NOMO-1 treated with DMSO at 0.1 percent for 48 hours (cell line): ENCODE data around the gene NRXN3.

Experiments
- DNase-seq: peaks from one replicate; lab custom pipeline; 2025; ENCODE audit not compliant: unreplicated experiment; lab: John Stamatoyannopoulos, UW

The NRXN3 gene

DNA sequence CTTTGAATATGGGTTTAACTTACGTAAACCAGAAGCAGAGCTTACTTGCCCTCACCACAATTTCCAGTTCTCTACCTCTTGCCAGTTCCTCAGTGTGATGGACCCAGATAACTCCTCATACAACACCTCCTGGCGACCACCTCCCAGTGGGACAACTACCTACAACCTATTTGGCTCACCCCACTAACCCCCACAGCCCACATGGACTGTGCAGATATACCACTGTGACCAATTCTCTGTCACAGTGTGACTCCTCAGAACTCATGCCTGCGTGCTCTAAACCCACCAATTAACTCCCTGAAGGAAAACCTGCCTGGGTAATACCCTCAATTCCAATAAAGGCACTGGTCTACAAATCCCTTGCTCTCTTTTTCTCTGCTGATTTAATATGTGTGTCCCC, 1729.4 kb downstream of the NRXN3 start:
- DNase-seq = no peak

DNA sequence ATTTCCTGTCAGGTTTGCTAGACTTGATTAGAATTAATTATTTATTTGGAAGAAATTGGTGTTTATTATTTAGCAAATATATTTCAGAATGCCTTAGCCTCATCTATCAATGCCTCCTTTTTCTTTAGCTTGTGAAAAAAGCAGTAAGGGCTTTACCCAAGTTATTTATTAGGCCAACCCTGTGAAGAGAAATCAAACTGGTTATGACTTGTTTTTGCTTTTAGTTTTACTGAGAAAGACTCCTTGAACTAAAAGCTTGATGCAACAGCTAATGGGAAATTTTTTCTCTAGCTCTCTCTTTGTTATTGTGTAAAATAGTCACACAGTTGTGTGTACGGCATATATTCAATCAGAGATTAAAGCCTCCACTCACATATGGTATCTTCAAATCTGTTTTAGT, 1734.3 kb downstream of the NRXN3 start:
- DNase-seq = no peak

DNA sequence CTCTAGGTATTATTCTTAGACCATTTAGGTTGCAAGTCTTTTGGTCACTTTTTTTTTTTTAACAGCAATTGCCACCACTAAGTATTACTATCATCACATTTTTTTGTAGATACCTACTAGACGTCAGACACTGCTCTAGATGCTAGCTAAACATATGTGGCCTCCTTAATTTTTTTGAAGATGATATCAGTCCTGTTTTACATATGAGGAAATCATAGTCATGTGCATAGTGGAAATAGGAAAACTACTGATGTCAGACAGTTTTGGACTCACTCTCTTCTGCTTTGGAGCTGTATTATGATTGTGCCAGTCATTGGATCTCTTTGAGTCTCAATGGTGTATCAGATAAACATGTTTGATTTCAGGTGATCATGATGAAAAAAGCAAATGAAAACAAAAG, 1736.8 kb downstream of the NRXN3 start:
- DNase-seq = no peak

DNA sequence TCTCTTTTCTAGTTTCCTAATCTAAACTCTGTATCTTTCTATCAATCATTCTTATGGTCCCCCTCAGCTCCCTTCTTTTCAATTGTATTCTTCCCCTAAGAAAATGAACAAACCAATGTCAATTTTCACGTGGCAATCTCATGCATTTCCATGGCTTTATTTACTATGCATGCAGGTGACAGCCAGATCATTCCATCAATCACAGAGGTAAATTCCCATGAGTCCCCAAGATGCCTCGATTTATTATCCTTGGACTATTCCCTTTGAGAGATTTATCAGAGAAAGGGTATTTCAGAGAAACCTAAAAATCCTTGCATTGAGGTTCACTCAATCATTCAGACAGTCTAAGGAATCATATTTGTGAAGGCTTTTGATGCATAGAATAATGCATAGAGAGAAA, 1739.9 kb downstream of the NRXN3 start:
- DNase-seq = no peak

DNA sequence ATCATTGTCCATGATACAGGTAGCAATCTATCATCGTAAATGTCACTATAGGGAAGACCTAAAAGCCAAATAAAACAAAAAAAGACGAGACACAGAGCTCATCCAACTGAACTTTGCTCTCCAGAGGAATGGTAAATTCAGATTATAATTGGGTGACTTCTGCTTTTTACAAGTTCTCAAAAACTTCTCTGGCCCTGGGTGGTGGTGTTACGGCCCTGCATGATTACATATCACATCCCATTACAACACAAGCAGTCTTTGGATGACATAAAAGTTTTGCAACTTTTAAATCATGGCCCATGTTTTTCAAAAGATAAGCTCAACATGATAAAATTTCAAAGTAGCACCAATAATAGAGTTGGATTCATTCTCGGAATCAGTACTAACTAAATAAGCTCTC, 1741.6 kb downstream of the NRXN3 start:
- DNase-seq = no peak

DNA sequence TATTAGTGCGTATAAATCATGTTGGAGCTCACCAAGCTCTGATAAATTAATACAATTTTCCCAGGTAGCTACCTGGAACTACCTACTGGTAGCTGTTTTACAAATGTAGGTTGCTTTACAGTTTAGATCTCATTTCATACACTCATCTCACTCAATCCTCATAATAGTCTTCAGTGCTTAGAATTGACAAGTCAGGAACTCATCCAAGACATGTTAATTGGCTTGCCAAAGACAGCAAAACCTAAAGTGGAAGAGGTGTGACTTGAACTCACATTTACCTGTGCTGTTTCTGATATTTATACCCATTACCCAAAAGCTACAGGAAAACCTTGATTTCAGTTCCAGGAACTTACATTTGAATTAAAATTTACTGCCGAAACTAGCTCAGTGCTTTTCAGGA, 1744.4 kb downstream of the NRXN3 start:
- DNase-seq = no peak

DNA sequence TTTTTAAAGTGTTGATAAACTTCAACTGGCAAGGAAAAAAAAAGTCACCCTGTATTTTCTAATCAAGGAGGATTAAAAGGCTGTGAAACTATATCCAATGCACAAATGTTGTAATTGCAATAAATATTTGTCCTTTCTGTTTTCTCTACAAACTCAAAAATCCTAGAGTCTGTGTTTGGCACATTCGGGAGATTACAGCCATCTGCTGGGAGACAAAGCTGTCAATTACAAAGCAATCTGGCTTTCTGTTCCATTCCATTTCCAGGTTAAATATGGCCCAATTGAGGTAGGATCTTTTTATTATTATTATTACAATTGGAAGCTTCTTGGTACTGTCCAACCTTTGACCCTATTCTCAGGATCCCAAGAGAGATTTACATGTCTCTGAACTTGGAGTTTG, 1745.2 kb downstream of the NRXN3 start:
- DNase-seq = no peak

DNA sequence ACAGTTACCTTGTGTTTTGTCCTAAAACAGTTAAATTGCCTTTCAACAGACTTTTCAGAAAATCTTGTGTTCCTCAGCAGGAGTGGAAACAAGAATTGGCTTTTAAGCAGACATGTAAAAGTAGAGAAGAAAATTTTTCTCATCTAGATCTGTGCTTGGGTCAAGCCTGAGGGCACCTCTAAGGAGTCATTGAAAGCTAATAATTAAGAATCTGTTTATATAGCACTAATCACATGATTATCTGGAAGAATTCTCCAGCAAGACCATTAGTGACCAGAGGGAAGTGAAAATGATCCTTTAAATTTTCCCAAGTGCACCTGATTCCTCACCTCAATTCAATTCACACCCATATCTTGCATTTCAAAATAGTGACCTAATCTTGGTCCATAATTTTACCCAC, 1746.1 kb downstream of the NRXN3 start:
- no peak for DNase-seq

DNA sequence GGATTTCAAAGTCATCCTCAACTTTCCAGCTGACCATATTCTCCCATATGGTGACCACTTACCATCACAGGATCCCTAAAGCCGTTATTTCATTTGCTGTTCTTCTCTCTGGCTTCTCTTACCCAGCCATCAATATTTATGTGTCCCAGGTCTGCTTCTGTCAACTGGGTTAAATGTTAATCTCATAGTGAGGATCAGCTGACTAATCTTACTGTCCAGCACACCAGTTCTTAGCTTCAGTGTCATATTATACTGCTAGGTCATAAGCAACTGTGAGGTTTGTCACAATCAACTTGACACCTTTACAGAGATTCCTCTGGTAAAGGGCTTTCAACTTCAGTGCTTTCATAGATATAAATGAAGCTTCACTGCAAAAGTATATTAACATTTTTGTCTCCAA, 1746.7 kb downstream of the NRXN3 start:
- DNase-seq = no peak
